ENCODE measurements around the gene AUTS2.

- no peak for TF ChIP-seq POLR2AphosphoS5 (IDR thresholded peaks at IDR 0.05; ENCODE audit: low read depth, low read length)
- TF ChIP-seq POLR2A (IDR thresholded peaks at IDR 0.05; ENCODE audit: low read depth, low read length), result no peak
- TF ChIP-seq TAF1 (IDR thresholded peaks at IDR 0.05; ENCODE audit: low read depth, low read length), result no peak
- TF ChIP-seq POU2F2 (IDR thresholded peaks at IDR 0.05; ENCODE audit: low read depth, low read length), result no peak
- TF ChIP-seq SPI1 (IDR thresholded peaks at IDR 0.05; ENCODE audit: low read depth, low read length), result no peak
Measured at GRCh38 chr7:69907720-69908119, 309.4 kb downstream of the AUTS2 start.

Measured in GM12891 (cell line).